Cardiac fibroblast (primary cell): ENCODE measurements around the gene DLGAP4.

Experiments
- DNase-seq, 2 donors: peaks; one replicate each; pipeline versions ENCODE4 v3.0.0 to v3.0.0-alpha.2; 2010; ENCODE audit warnings: low read depth in 2 of 2
- H3K4me3 ChIP-seq, 2 donors: replicated peaks in 1 of 2; 1 replicate in 1 of 2; 2 replicates in 1 of 2; pipeline ENCODE4 v1.5.1; 2011; ENCODE audit warnings: low read depth in 2 of 2, low read length in 2 of 2, mild to moderate bottlenecking in 2 of 2, moderate library complexity in 1 of 2
- TF ChIP-seq, protein P1 (sequence below): IDR thresholded peaks from one replicate; pipeline ENCODE4 v1.5.1; 2011; ENCODE audit warnings: low read depth, mild to moderate bottlenecking, low read length, inconsistent platforms

DLGAP4 gene

DNA sequence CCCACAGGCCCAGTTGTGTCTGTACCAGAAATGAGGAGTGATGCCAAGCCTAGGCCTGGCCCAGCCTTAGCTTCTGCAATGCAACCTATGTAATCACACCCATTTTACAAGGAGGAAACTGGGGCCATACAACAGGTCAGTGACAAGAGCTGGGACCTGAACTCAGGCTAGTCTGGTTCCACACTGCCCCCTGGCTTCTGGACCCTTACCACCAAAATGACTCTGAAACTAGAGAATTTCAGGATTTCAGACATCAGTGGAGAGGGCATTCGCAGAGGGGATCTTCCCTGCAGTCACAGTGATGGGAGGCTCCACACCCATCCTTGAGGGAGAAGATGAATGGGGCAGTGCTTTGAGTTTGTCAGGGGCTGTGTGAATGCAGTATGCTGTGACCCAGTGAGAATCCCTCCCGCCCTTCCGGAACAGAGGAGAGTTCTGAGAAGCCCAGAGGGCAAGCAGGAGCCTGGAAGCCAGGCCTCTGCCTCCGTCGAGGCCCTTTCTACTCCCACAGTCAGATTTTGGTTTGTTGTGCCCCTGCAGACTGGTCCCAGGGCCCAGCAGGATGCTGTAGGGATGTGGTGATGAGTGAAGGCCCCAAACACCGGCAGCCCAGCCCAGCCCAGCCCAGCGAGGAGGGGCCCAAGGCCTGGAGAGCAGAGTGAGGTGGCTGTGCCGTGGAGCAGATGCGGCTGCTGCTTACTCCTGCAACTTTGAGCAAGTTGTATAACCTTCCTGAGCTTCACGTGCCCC is 187.1 kb downstream of the DLGAP4 start:
- no peak for DNase-seq
- TF ChIP-seq, protein P1, sequence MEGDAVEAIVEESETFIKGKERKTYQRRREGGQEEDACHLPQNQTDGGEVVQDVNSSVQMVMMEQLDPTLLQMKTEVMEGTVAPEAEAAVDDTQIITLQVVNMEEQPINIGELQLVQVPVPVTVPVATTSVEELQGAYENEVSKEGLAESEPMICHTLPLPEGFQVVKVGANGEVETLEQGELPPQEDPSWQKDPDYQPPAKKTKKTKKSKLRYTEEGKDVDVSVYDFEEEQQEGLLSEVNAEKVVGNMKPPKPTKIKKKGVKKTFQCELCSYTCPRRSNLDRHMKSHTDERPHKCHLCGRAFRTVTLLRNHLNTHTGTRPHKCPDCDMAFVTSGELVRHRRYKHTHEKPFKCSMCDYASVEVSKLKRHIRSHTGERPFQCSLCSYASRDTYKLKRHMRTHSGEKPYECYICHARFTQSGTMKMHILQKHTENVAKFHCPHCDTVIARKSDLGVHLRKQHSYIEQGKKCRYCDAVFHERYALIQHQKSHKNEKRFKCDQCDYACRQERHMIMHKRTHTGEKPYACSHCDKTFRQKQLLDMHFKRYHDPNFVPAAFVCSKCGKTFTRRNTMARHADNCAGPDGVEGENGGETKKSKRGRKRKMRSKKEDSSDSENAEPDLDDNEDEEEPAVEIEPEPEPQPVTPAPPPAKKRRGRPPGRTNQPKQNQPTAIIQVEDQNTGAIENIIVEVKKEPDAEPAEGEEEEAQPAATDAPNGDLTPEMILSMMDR: peak; percentile 18
- H3K4me3 ChIP-seq: no peak overlapping the region

DNA sequence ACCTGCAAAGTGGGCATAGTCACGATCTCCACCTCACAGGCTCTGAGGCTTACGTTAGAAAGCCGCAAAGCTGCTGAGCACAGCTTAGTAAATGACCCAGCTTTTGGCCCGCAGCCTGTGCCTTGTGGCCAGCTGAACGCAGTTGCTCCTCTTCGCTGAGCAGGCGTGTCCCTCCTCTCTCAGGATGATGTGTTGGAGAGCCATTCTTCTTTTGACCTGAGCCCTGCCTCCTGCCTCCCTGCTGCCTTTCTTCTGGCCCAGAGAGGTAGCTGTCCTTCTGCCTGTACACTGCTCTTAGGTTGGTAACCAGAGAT is 187.6 kb downstream of the DLGAP4 start:
- H3K4me3 ChIP-seq: no peak overlapping the region
- peak; percentile 69 to 87 for DNase-seq
- TF ChIP-seq, protein P1: no peak

DNA sequence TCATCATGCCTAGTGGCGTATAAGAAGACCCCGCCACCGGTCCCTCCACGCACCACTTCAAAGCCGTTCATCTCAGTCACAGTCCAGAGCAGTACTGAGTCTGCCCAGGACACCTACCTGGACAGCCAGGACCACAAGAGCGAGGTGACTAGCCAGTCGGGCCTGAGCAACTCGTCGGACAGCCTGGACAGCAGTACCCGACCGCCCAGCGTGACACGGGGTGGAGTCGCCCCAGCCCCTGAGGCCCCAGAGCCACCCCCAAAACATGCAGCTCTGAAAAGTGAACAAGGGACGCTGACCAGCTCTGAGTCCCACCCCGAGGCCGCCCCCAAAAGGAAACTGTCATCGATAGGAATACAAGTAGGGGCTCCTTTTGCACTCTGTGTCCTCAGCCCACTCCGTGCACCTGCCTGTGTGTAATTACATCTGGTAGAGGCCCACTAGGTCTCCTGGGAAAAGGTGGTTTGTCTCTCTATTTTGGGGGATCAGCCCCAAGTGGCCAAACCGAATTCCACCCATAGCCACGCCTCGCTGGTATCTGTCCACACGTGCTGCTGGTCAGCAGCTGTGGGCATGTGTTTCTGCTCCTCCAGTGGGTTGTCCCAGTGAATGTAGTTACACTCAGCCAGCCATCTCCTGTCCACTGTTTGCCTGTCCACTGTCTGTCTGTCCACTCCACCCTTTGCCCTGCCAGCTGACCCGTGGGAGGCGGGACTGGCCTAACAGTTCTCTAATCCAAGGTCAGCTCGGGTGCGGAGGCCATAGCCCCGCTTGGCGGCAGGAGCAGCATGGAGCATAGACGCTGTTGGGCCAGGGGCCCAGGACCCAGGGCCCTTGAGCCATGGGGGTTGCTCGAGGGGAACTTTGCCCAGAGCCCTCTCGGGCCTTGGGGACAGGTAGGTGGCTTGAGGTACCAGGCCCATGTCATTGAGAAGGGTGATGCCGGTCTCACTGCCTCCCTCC is 190.8 kb downstream of the DLGAP4 start:
- no peak overlapping the region for H3K4me3 ChIP-seq
- DNase-seq: no peak
- TF ChIP-seq, protein P1: no peak

DNA sequence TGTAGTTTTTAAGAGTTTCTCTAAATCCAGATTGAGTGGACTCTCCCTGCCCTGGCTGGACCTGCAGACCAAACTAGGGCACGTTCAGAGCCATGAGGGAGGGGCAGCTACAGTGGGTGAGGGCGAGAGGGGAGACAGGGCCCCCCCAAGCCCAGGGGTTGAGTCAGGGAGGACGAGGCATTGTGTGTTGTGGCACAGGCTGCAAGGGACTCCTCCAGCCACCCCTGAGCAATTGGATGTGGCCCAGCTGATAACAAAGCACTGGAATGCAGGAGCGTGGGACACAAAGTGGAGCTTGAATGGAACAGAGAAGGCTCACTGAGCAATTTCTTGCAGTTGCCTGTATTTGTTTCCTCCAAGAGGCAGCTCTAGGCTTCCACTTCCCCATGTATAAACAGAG is 191.7 kb downstream of the DLGAP4 start:
- H3K4me3 ChIP-seq: no peak overlapping the region
- TF ChIP-seq, protein P1: no peak
- DNase-seq: peak in 1 of 2 donors; percentile 66

DNA sequence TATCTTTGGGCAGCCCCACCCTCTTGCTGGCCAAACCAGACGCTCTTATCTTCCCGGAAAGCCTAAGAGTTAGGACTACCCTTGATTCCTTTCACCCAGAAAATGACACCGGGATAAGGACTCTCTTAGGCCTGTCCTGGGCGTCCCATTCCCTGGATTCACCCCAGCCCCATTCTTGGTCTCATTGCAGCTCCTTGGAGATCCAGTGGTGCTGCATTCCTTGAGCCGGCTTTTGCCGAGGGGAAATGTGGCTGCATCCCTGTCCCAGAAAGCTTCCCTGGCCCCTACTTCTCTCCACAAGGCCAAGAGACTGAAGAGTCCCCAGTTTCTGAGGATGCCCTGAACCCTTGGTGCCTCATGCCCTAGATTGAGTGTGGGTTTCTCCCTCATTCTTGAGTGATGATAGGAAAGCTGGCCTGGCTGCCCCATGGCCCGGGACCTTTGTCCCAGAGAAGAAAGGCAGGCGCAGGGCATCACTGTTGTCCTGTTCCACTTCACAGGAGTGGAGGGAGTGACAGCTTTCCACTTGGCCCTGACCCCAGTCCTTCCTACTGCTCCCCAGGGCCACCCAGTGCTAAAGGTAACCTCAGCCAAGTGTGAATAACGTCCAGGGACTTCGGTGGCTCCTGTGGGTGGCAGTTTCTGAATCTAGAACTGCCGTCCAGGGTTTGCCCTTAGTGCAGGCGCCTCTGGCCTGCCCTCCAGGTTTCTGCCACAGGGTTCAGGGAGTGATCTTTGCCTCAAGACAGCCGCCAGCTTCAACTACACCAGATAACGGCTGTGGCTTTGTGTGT is 192.4 kb downstream of the DLGAP4 start:
- DNase-seq: no peak
- TF ChIP-seq, protein P1: no peak
- no peak overlapping the region for H3K4me3 ChIP-seq

DNA sequence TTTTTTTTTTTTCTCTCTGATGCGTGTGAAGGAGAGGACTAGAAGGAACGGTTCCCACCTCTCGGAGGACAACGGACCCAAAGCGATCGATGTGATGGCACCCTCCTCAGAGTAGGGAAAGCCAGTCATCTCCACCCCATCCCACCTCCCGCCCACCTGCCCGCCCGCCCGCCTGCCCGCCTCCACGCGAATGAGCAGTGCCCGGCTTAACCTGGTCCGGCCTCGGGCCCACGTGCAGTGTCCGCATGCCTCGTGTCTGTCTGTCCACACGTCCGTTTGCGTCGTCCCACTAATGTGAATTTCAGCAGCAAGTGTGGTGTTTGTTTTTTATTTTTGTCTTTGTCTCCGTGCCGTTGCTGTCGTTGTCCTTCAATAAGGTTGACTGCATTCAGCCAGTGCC is 193.1 kb downstream of the DLGAP4 start:
- no peak overlapping the region for H3K4me3 ChIP-seq
- TF ChIP-seq, protein P1: no peak
- DNase-seq: no peak
